GM12872 (cell line): ENCODE results near the gene TMEM185B.

Experiments used
- TF ChIP-seq, protein P1 (sequence below): IDR thresholded peaks from 3 replicates; pipeline ENCODE4 v1.5.1; 2011; ENCODE audit warnings: low read depth, mild to moderate bottlenecking, low read length, moderate library complexity; ENCODE audit not compliant: insufficient read depth

The TMEM185B gene

DNA sequence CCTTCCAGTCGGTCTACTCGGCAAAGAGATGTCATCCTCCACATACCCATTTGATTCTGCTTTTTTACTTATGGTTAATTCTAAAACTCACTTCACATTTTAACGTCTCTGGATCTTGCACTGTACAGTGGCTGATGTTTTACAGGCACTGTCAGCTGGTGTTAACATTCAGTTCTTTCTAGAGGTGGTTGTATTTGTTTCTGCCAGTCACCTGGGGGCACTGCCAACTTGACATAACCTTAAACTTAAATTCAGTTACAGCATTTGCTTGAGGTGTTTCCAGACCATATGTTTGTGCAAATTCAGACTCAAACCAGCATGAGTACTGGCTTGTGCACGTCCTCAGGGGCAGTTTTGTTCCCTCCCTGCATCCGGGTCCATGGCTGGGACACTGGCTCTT, 5.3 kb upstream of the TMEM185B start:
- TF ChIP-seq, protein P1, sequence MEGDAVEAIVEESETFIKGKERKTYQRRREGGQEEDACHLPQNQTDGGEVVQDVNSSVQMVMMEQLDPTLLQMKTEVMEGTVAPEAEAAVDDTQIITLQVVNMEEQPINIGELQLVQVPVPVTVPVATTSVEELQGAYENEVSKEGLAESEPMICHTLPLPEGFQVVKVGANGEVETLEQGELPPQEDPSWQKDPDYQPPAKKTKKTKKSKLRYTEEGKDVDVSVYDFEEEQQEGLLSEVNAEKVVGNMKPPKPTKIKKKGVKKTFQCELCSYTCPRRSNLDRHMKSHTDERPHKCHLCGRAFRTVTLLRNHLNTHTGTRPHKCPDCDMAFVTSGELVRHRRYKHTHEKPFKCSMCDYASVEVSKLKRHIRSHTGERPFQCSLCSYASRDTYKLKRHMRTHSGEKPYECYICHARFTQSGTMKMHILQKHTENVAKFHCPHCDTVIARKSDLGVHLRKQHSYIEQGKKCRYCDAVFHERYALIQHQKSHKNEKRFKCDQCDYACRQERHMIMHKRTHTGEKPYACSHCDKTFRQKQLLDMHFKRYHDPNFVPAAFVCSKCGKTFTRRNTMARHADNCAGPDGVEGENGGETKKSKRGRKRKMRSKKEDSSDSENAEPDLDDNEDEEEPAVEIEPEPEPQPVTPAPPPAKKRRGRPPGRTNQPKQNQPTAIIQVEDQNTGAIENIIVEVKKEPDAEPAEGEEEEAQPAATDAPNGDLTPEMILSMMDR = no peak

DNA sequence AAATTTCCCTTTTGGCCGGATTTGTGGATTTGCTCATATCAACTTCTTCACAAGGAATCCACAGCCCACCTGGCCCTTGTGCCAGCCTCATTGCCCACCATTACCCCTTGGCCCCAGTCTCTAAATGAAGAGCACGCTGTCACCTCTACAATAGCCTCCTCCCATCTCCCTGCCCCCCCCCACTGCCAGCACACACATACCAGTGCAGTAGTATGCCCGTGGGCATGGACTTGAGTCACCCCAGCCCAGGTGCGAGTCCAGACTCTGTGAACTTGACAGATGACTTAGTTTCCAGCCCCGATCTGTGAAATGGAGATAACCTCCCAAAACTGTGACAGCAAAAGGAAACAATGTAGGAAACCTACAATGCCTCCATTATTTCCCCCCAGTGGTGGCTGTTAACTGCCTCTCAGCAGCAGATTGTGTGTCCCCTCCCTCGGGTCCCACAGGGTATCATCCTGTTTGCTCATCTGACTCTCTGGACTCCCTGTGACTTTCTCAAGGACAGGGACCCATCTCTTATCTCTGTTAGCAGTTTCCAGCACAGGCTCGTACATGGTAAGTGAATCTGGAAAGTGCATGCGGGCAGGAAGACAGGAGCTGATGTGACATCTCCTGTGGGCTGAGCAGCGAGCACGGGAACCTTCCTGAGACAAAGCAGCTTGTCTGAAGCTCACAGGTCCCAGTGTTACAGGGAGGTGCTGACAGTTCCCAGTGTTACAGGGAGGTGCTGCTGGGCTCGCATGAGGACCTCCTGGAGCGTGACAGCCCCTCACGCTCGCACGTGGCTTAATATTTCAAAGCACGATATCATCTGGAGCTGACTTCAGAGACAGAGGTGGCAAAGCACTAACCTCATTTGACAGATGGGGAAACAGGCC, 4.2 kb upstream of the TMEM185B start:
- TF ChIP-seq, protein P1 = no peak

DNA sequence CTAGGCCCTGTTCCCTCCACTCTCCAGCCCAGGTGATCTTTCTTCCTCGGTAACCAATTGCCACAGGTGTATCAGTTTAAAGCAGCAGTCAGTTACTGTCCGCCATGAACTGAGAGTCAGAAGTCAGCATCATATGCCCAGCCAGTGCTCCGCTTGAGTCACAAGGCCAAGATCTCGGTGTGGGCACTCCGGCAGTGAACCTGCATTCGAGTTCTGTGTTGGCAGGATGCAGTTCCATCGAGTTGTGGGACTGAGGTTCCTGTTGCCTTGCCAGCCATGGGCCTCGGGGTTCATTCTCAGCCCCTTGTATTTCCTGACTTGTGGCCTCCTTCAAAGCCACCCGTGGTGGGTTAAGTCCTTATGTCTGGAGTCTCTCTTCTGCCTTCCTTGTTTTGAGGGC, 3.1 kb upstream of the TMEM185B start:
- TF ChIP-seq, protein P1 = no peak

DNA sequence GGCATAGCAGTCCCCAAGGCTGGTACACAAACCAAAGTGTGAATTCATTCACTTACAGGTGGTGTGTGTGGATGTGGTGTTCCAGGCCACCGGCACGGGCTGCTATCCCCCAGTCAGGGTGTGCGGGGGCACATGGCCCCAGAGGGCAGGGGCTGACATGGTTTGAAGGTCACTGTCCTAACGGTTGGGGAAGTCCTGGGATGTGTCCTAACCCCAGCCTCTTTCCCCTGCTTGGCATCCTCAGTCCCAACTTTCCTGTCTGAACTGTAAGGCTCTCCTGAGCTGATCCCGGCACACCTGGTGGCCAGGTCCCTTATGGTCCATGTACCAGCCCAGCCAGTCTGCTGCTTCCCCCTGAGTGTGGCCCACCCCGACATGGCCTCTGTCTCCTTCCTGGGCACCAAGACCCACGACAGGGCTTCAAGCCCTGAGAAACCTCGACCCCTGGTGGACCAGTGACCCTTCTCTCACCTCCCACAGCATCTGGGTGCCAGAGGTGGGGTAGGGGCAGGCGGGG, 2.4 kb upstream of the TMEM185B start:
- TF ChIP-seq, protein P1 = no peak

DNA sequence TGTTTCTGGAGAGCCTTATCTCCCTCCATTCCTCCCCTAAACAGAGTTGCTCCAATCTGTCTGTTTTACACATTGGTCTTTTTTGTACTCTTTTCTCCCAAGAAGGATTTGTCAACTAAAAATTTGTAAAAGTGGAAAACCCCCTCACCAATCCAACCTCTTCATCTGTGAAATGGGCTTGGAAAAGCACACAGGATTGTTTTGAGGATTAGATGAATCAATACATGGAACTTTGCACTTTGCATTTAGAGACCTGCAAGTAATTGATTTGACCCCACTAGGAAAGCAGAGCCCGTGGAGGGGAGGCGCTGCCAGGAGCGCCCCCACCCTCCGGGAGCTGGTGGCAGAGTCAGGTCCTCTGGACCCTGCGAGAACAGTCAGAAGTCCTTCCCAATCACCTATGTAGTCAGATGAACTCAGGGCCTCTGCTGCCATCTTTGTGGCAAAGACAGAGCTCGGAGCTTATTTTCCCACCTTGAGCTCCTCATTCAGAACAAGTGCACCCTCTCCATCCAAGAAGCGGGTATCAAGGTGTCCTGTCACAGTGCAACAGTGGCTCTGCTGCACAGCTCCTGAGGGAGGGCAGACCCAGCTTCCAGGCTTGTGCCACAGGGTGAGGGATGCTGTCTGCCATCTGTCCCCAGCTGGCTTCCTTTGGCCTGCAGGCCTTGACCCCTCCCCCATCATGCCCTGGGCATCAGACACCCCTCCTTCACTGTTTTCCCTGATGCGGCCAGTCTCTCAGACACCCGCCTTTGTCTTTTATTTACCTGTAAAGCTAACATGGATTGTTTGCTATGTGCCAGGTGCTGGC, 1.7 kb upstream of the TMEM185B start:
- TF ChIP-seq, protein P1 = no peak

DNA sequence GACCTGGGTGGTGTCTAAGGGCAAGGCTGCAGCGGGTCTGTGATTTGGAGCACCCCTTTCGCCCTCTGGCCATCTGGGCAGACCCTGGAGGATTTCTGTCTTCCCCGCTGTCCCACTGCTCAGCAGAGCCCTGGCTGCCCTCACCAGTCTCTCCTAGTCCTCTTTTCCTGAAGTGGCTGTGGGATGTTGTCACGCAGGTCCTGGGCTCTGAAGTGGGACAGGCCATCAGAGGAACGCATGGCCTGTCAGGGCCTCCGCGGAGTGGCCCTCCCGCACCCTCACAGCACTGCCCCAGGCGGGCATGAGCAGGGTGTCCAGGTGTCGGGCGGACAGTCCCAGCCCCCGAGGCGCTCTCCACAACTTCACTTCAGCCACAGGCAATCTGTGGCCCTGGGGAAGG, 1.1 kb upstream of the TMEM185B start:
- TF ChIP-seq, protein P1 = no peak
